ENCODE results near the gene DDX49. TPM values are rescaled to one million over a fixed set of nuclear protein-coding genes. Genes with fewer than 3 reads are reported as not detected.

Gene DDX49
- total RNA-seq, 1 experiment from 2014 or later, result 120 TPM

DNA sequence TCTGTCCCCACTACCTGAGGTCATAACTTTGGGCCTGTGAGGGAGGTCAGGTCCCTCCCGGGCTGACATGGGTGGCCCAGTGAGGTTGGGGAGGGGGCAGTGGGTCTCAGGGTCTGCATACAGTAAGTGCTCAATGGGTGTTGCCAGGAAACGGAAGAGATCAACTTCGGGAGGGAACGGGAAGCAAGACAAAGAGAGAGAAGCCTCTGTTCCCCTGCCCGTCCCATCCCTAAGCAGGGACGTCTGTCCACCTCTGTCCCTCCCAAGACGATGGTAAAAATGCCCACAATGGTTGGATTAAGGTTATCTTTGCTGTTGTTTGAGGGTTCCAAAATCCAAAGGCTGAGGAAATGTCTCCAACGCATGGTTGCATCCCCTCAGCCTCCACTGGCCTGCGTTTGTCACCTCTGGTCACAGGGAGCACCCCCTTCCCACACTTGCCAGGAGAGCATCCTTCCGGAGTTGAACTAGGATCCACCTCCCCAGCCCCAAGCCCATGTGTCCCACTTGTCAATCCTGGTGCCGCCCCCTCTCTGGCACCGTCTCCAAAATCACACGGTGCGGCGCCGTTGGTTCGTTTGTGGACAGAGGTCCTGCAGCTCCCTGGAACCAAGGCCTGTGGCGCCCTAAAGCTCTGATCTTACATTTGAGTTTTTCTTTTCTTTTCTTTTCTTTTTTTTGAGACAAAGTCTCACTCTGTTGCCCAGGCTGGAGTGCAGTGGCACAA, 22.3 kb downstream of the DDX49 start:
- Histone ChIP-seq H2AFZ (ENCODE audit: low read length) (peak overlapping the region; percentile 67), H3K27ac (ENCODE audit: low read length) (no peak overlapping the region), H4K20me1 (ENCODE audit: low read length) (no peaks in the 10 kb centered on the region), H3K79me2 (ENCODE audit: low read length) (peaks cover 21% of the 10 kb centered on the region), H3K9ac (ENCODE audit: low read length) (no peak overlapping the region), H3K27me3 (ENCODE audit: low read length) (no peaks in the 10 kb centered on the region), H3K4me2 (ENCODE audit: low read length) (peak overlapping the region; percentile 66), H3K36me3 (ENCODE audit: low read depth, low read length) (peaks cover 11% of the 10 kb centered on the region), H3K9me3 (ENCODE audit: low read length) (no peaks in the 10 kb centered on the region), H3K9me2 (replicated peaks; ENCODE audit: low read length) (no peaks in the 10 kb centered on the region), H3F3A (ENCODE audit: low read length, unreplicated experiment) (no peaks in the 10 kb centered on the region), H3K4me1 (ENCODE audit: insufficient read depth, low read length) (peaks cover 6% of the 10 kb centered on the region), H3K4me3 (ENCODE audit: low read length) (peak overlapping the region; percentile 42; the same call in 1 of the 2 replicates)
- intact Hi-C loops (cut with micrococcal nuclease), result loop anchor here (1.0 kb wide), 1 partner anchor 45 kb away; no protein-coding TSS in a partner anchor
- ATAC-seq, result no peak
- BruUV-seq (replicated peaks), result TSS peak; percentile 20
- no peak for DNase-seq
- ChIA-PET CTCF (no interaction called here), POLR2A (ENCODE audit: unreplicated experiment) (no interaction called here)
- TF ChIP-seq, protein P1, sequence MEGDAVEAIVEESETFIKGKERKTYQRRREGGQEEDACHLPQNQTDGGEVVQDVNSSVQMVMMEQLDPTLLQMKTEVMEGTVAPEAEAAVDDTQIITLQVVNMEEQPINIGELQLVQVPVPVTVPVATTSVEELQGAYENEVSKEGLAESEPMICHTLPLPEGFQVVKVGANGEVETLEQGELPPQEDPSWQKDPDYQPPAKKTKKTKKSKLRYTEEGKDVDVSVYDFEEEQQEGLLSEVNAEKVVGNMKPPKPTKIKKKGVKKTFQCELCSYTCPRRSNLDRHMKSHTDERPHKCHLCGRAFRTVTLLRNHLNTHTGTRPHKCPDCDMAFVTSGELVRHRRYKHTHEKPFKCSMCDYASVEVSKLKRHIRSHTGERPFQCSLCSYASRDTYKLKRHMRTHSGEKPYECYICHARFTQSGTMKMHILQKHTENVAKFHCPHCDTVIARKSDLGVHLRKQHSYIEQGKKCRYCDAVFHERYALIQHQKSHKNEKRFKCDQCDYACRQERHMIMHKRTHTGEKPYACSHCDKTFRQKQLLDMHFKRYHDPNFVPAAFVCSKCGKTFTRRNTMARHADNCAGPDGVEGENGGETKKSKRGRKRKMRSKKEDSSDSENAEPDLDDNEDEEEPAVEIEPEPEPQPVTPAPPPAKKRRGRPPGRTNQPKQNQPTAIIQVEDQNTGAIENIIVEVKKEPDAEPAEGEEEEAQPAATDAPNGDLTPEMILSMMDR (conservative IDR thresholded peaks at IDR 0.05; ENCODE audit: low read depth, low read length), result no peak
- no peak for TF ChIP-seq EZH2 (IDR thresholded peaks at IDR 0.05; ENCODE audit: low read length, unreplicated experiment)
- no peak for TF ChIP-seq EZH2phosphoT487 (IDR thresholded peaks at IDR 0.05; ENCODE audit: borderline replicate concordance, low read length)

DNA sequence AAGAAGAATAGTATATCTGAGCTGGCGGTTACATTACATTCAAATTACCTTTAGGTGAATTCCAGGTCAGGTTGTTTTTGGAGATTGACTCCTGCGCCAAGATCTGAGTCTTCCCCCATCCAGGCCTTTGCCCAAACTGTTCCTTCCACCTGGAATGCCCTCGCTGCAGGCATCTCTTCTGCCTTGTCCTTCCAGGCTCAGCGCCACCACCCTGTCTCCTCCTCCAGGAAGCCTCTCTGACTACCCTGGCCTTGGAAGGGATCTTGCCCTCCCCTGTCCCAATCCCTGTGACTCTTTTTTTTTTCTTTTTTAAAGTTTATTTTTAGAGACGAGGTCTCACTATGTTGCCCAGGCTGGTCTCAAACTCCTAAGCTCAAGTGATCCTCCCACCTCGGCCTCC, 23.2 kb downstream of the DDX49 start:
- TF ChIP-seq EZH2 (IDR thresholded peaks at IDR 0.05; ENCODE audit: low read length, unreplicated experiment), result no peak
- TF ChIP-seq EZH2phosphoT487 (IDR thresholded peaks at IDR 0.05; ENCODE audit: borderline replicate concordance, low read length), result no peak
- TF ChIP-seq, protein P1 (conservative IDR thresholded peaks at IDR 0.05; ENCODE audit: low read depth, low read length), result no peak
- Histone ChIP-seq H3K9ac (ENCODE audit: low read length) (no peak overlapping the region), H3K9me3 (ENCODE audit: low read length) (no peaks in the 10 kb centered on the region), H3K4me3 (ENCODE audit: low read length) (no peak overlapping the region), H3F3A (ENCODE audit: low read length, unreplicated experiment) (no peaks in the 10 kb centered on the region), H3K27me3 (ENCODE audit: low read length) (no peaks in the 10 kb centered on the region), H3K9me2 (replicated peaks; ENCODE audit: low read length) (no peaks in the 10 kb centered on the region), H3K4me2 (ENCODE audit: low read length) (no peak overlapping the region), H2AFZ (ENCODE audit: low read length) (no peak overlapping the region), H4K20me1 (ENCODE audit: low read length) (no peaks in the 10 kb centered on the region), H3K79me2 (ENCODE audit: low read length) (peaks cover 21% of the 10 kb centered on the region), H3K36me3 (ENCODE audit: low read depth, low read length) (peaks cover 9% of the 10 kb centered on the region), H3K4me1 (ENCODE audit: insufficient read depth, low read length) (peaks cover 6% of the 10 kb centered on the region), H3K27ac (ENCODE audit: low read length) (no peak overlapping the region)
- CTCF ChIA-PET, result no interaction called here
- POLR2A ChIA-PET (ENCODE audit: unreplicated experiment), result no interaction called here
- ATAC-seq (no peak), DNase-seq (no peak)
- no TSS peak for BruUV-seq (replicated peaks)
- intact Hi-C loops (cut with micrococcal nuclease), result no loop called here

DNA sequence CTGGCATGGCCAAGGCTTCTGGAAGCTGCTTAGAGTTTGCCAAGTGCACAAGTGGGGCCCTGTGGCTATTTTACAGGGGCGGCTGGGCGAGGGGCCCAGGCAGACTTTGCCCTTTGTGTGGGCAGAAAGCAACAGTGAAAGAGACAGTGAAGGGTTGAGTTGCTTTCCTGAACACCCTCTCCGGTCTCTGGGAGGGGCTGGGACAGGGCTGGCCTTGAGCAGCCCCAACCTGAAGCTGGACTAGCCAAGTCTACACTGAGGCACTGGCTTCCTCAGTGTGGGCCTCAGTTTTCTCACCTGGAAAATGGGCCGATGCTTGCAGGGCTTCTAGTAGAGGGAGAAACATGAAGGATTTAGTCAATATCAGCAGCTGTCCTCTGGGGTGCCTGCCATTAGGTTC, 23.9 kb downstream of the DDX49 start:
- H3K27me3 ChIP-seq (ENCODE audit: low read length), result no peaks in the 10 kb centered on the region
- no TSS peak for BruUV-seq (replicated peaks)
- no peak overlapping the region for H3K4me3 ChIP-seq (ENCODE audit: low read length)
- DNase-seq (no peak), ATAC-seq (no peak)
- H3K9me3 ChIP-seq (ENCODE audit: low read length), result no peaks in the 10 kb centered on the region
- H3K4me2 ChIP-seq (ENCODE audit: low read length), result no peak overlapping the region
- H3K27ac ChIP-seq (ENCODE audit: low read length), result no peak overlapping the region
- H2AFZ ChIP-seq (ENCODE audit: low read length), result no peak overlapping the region
- no peaks in the 10 kb centered on the region for H3F3A ChIP-seq (ENCODE audit: low read length, unreplicated experiment)
- peaks cover 6% of the 10 kb centered on the region for H3K4me1 ChIP-seq (ENCODE audit: insufficient read depth, low read length)
- H4K20me1 ChIP-seq (ENCODE audit: low read length), result no peaks in the 10 kb centered on the region
- peaks cover 4% of the 10 kb centered on the region; the same call in 1 of the 2 replicates for H3K36me3 ChIP-seq (ENCODE audit: low read depth, low read length)
- TF ChIP-seq, protein P1 (conservative IDR thresholded peaks at IDR 0.05; ENCODE audit: low read depth, low read length), result no peak
- TF ChIP-seq EZH2phosphoT487 (IDR thresholded peaks at IDR 0.05; ENCODE audit: borderline replicate concordance, low read length) (no peak), EZH2 (IDR thresholded peaks at IDR 0.05; ENCODE audit: low read length, unreplicated experiment) (no peak)
- CTCF ChIA-PET, result no interaction called here
- H3K79me2 ChIP-seq (ENCODE audit: low read length), result peaks cover 21% of the 10 kb centered on the region
- no peak overlapping the region for H3K9ac ChIP-seq (ENCODE audit: low read length)
- POLR2A ChIA-PET (ENCODE audit: unreplicated experiment), result no interaction called here
- no peaks in the 10 kb centered on the region for H3K9me2 ChIP-seq (replicated peaks; ENCODE audit: low read length)
- intact Hi-C loops (cut with micrococcal nuclease), result no loop called here
